ENCODE results near the gene RNASET2. TPM values are rescaled to one million over a fixed set of nuclear protein-coding genes. Genes with fewer than 3 reads are reported as not detected.

The RNASET2 gene
- total and polyA plus RNA-seq, 2 donors from 2014 or later = 50.7 to 69.0 TPM

GRCh38 chr6:166907871-166908806 is 48.2 kb downstream of the RNASET2 start:
- intact Hi-C loops (cut with DNase I) = no loop called here
- Histone ChIP-seq H3K36me3 (ENCODE audit: control insufficient read depth in 2 of 3, insufficient read depth in 3 of 3, low read length in 3 of 3) (no peaks in the 10 kb centered on the region), H3K4me3 (ENCODE audit: low read length in 3 of 3) (no peak overlapping the region), H3K27ac (ENCODE audit: low read depth in 2 of 2, low read length in 2 of 2) (no peak overlapping the region), H3K9me3 (ENCODE audit: control insufficient read depth in 2 of 3, insufficient read depth in 1 of 3, low read length in 3 of 3) (no peaks in the 10 kb centered on the region), H3K4me1 (ENCODE audit: control insufficient read depth in 2 of 3, insufficient read depth in 2 of 3, low read depth in 1 of 3, low read length in 3 of 3) (no peaks in the 10 kb centered on the region), H3K27me3 (ENCODE audit: control insufficient read depth, insufficient read depth, low read length) (no peaks in the 10 kb centered on the region), H3K9ac (ENCODE audit: low read length in 3 of 3) (no peak overlapping the region)
- peak in 2 of 5 donors; percentile 52 to 56 for DNase-seq
- TF ChIP-seq CTCF (IDR thresholded peaks at IDR 0.05; ENCODE audit: borderline replicate concordance, extremely low read depth, insufficient read depth) = no peak
- FAIRE-seq = no peak

GRCh38 chr6:166907373-166907841 is 48.9 kb downstream of the RNASET2 start:
- FAIRE-seq (no peak), DNase-seq (no peak)
- Histone ChIP-seq H3K27me3 (ENCODE audit: control insufficient read depth, insufficient read depth, low read length) (no peaks in the 10 kb centered on the region), H3K4me3 (ENCODE audit: low read length in 3 of 3) (no peak overlapping the region), H3K27ac (ENCODE audit: low read depth in 2 of 2, low read length in 2 of 2) (no peak overlapping the region), H3K9me3 (ENCODE audit: control insufficient read depth in 2 of 3, insufficient read depth in 1 of 3, low read length in 3 of 3) (no peaks in the 10 kb centered on the region), H3K36me3 (ENCODE audit: control insufficient read depth in 2 of 3, insufficient read depth in 3 of 3, low read length in 3 of 3) (no peaks in the 10 kb centered on the region), H3K9ac (ENCODE audit: low read length in 3 of 3) (no peak overlapping the region), H3K4me1 (ENCODE audit: control insufficient read depth in 2 of 3, insufficient read depth in 2 of 3, low read depth in 1 of 3, low read length in 3 of 3) (no peaks in the 10 kb centered on the region)
- no peak for TF ChIP-seq CTCF (IDR thresholded peaks at IDR 0.05; ENCODE audit: borderline replicate concordance, extremely low read depth, insufficient read depth)
- intact Hi-C loops (cut with DNase I) = no loop called here

GRCh38 chr6:166906376-166907044 is 49.8 kb downstream of the RNASET2 start:
- Histone ChIP-seq H3K9ac (ENCODE audit: low read length in 3 of 3) (no peak overlapping the region), H3K4me3 (ENCODE audit: low read length in 3 of 3) (no peak overlapping the region), H3K27me3 (ENCODE audit: control insufficient read depth, insufficient read depth, low read length) (no peaks in the 10 kb centered on the region), H3K4me1 (ENCODE audit: control insufficient read depth in 2 of 3, insufficient read depth in 2 of 3, low read depth in 1 of 3, low read length in 3 of 3) (no peaks in the 10 kb centered on the region), H3K9me3 (ENCODE audit: control insufficient read depth in 2 of 3, insufficient read depth in 1 of 3, low read length in 3 of 3) (no peaks in the 10 kb centered on the region), H3K36me3 (ENCODE audit: control insufficient read depth in 2 of 3, insufficient read depth in 3 of 3, low read length in 3 of 3) (no peaks in the 10 kb centered on the region), H3K27ac (ENCODE audit: low read depth in 2 of 2, low read length in 2 of 2) (no peak overlapping the region)
- no peak for FAIRE-seq
- no peak for DNase-seq
- TF ChIP-seq CTCF (IDR thresholded peaks at IDR 0.05; ENCODE audit: borderline replicate concordance, extremely low read depth, insufficient read depth) = no peak
- intact Hi-C loops (cut with DNase I) = no loop called here

Data from kidney (tissue), 14 donors.